Natural killer cell treated with Interleukin-12 subunit alpha and Interleukin-12 subunit beta and Interleukin-15 and Interleukin-18, amount 100 ng/mL, for 72 hours (primary cell): ENCODE results near the gene CYP4F11. TPM values are rescaled to one million over a fixed set of nuclear protein-coding genes. Genes with fewer than 3 reads are reported as not detected.

Experiments
- total RNA-seq, 2 donors: library from RNA; stranded (reverse); gene quantifications; one replicate each; pipeline ENCODE4 v1.2.3, GENCODE V29; 2022

Gene CYP4F11
- total RNA-seq, 2 donors from 2014 or later = not detected

Other genes starting within 250 kb of the CYP4F11 start
- not detected for gene OR10H2, start 206.5 kb downstream of the CYP4F11 start, total RNA-seq
- not detected for gene OR10H3, start 196.5 kb downstream of the CYP4F11 start, total RNA-seq
- gene OR10H5, start 146.9 kb downstream of the CYP4F11 start, total RNA-seq = not detected
- under 1 TPM; 0.07 to 0.20 TPM for gene OR10H1, start 118.9 kb downstream of the CYP4F11 start, total RNA-seq
- not detected for gene CYP4F2, start 36.5 kb downstream of the CYP4F11 start, total RNA-seq
- gene OR10H4, start 14.5 kb upstream of the CYP4F11 start, total RNA-seq = not detected
- 100 to 1,000 TPM; 462 to 510 TPM for gene TPM4, start 142.0 kb upstream of the CYP4F11 start, total RNA-seq
- 100 to 1,000 TPM; 166 to 260 TPM for gene RAB8A, start 177.4 kb upstream of the CYP4F11 start, total RNA-seq
- 100 to 1,000 TPM; 135 to 188 TPM for gene HSH2D, start 209.2 kb upstream of the CYP4F11 start, total RNA-seq
- 1 to 10 TPM in 1 of 2 donors, not detected in 1; 1.4 TPM for gene CIB3, start 239.0 kb upstream of the CYP4F11 start, total RNA-seq